B cell (primary cell): ENCODE results near the gene ATXN3L. TPM values are rescaled to one million over a fixed set of nuclear protein-coding genes. Genes with fewer than 3 reads are reported as not detected.

ENCODE experiments used
- ATAC-seq: fragments of 200-7000 bp; cut with Tn5 transposase; one replicate; pipeline ENCODE4 v1.10.0; 2021; ENCODE audit warnings: low read depth, mild to moderate bottlenecking, moderate number of reproducible peaks, moderate library complexity
- CTCF ChIA-PET: fragments of 350-600 bp; sonication (Branson Sonifier 250); formaldehyde crosslinking; loops from one replicate; lab custom pipeline; 2021; ENCODE audit warnings: antibody characterized with exemption, inconsistent platforms; lab: Charles Lee
- POLR2A ChIA-PET: fragments of 350-600 bp; sonication (Branson Sonifier 250); formaldehyde crosslinking; loops from one replicate; lab custom pipeline; 2021; ENCODE audit warnings: antibody characterized with exemption; lab: Charles Lee
- DNase-seq: peaks from one replicate; pipeline ENCODE4 v3.0.0; 2013
- H2AFZ ChIP-seq: 2 replicates; pipeline ENCODE4 v1.6.1; 2012; ENCODE audit warnings: mild to moderate bottlenecking, low read depth, low read length; ENCODE audit not compliant: insufficient read depth, poor library complexity, severe bottlenecking
- H3K27ac ChIP-seq, 2 donors: 1 replicate in 1 of 2; 2 replicates in 1 of 2; pipeline ENCODE4 v1.5.1; 2012 to 2013; ENCODE audit warnings: low read length in 2 of 2, mild to moderate bottlenecking in 2 of 2, moderate library complexity in 1 of 2
- H3K27me3 ChIP-seq, 4 experiments: fragments of 200-600 bp in 1 of 4; sonication (generic) in 1 of 4; replicated peaks in 1 of 4; 1 replicate in 2 of 4; 2 replicates in 2 of 4; pipeline versions ENCODE4 v1.6.1 to v1.7.0; 2013 to 2016; ENCODE audit warnings: low read length in 3 of 4, mild to moderate bottlenecking in 2 of 4, mixed read lengths in 1 of 4, moderate library complexity in 1 of 4; ENCODE audit not compliant: insufficient read depth in 4 of 4, control insufficient read depth in 3 of 4; ENCODE audit errors: control extremely low read depth in 1 of 4
- H3K36me3 ChIP-seq, 2 experiments: replicated peaks in 1 of 2; 1 replicate in 1 of 2; 2 replicates in 1 of 2; pipeline versions ENCODE4 v1.6.1 to v1.7.1; 2013; ENCODE audit warnings: low read length in 1 of 2; ENCODE audit not compliant: insufficient read depth in 2 of 2, control insufficient read depth in 1 of 2; ENCODE audit errors: control extremely low read depth in 1 of 2, extremely low read depth in 1 of 2
- H3K4me1 ChIP-seq, 2 donors: fragments of 200-600 bp in 1 of 2; sonication (generic) in 1 of 2; 1 replicate in 1 of 2; 2 replicates in 1 of 2; pipeline versions ENCODE4 v1.5.1 to v1.6.1; 2013 to 2017; ENCODE audit warnings: low read length in 2 of 2; ENCODE audit not compliant: control insufficient read depth in 2 of 2, insufficient read depth in 2 of 2
- H3K4me2 ChIP-seq: replicated peaks from 2 replicates; pipeline ENCODE3; 2012; ENCODE audit warnings: mild to moderate bottlenecking, low read depth, low read length; ENCODE audit not compliant: poor library complexity, severe bottlenecking
- H3K4me3 ChIP-seq, 5 experiments: fragments of 200-600 bp in 1 of 5; sonication (generic) in 1 of 5; 1 replicate in 3 of 5; 2 replicates in 2 of 5; pipeline versions ENCODE4 v1.5.1 to v1.7.0; 2011 to 2016; ENCODE audit warnings: low read length in 4 of 5, mild to moderate bottlenecking in 4 of 5, low read depth in 2 of 5, control low read depth in 1 of 5, moderate library complexity in 1 of 5; ENCODE audit not compliant: insufficient read depth in 1 of 5; ENCODE audit errors: control extremely low read depth in 1 of 5, extremely low read depth in 1 of 5
- H3K79me2 ChIP-seq: fragments of 200-600 bp; sonication (generic); one replicate; pipeline ENCODE4 v1.6.0; 2016; ENCODE audit warnings: low read length; ENCODE audit not compliant: control insufficient read depth, insufficient read depth
- H3K9ac ChIP-seq: fragments of 200-600 bp; sonication (generic); 2 replicates; pipeline ENCODE4 v1.6.1; 2017; ENCODE audit warnings: mild to moderate bottlenecking, low read length, moderate library complexity
- H3K9me3 ChIP-seq, 3 donors: one replicate each; pipeline versions ENCODE4 v1.6.1 to v1.7.1; 2013; ENCODE audit warnings: low read length in 2 of 3; ENCODE audit not compliant: control insufficient read depth in 2 of 3, insufficient read depth in 1 of 3; ENCODE audit errors: control extremely low read depth in 1 of 3
- H4K20me1 ChIP-seq: 2 replicates; pipeline ENCODE4 v1.6.0; 2012; ENCODE audit warnings: mild to moderate bottlenecking, low read length; ENCODE audit not compliant: insufficient read depth, control insufficient read depth, poor library complexity, severe bottlenecking
- H3K27ac Mint-ChIP-seq: one replicate; pipeline ENCODE4 v1.8.0; 2021; ENCODE audit warnings: mixed read lengths
- H3K27me3 Mint-ChIP-seq: one replicate; pipeline ENCODE4 v1.8.0; 2021; ENCODE audit warnings: mixed read lengths
- H3K4me1 Mint-ChIP-seq: one replicate; pipeline ENCODE4 v1.8.0; 2021; ENCODE audit warnings: mixed read lengths
- H3K4me3 Mint-ChIP-seq: one replicate; pipeline ENCODE4 v1.8.0; 2021; ENCODE audit warnings: mixed read lengths
- H3K9me3 Mint-ChIP-seq: one replicate; pipeline ENCODE4 v1.8.0; 2022; ENCODE audit warnings: mixed read lengths; ENCODE audit not compliant: insufficient read depth
- EZH2 ChIP-seq: IDR thresholded peaks from 2 replicates; pipeline ENCODE4 v1.6.1; 2012; ENCODE audit warnings: borderline replicate concordance, low read depth, mild to moderate bottlenecking, moderate library complexity, low read length; ENCODE audit not compliant: insufficient read depth, poor library complexity, severe bottlenecking
- WGBS: methylation state at CpG from one replicate; pipeline ENCODE4 v1.1.5; 2013; ENCODE audit warnings: missing lambda C conversion rate; ENCODE audit not compliant: insufficient coverage; 5-methylcytosine and 5-hydroxymethylcytosine counted together
- intact Hi-C: fragments of 100-400 bp; cut with micrococcal nuclease; formaldehyde crosslinking; loops from one replicate; pipeline ENCODE4 v1.10.0; 2022
- polyA plus RNA-seq: library from polyadenylated mRNA; depleted of rRNA; stranded (reverse); fragments of >200 nt; gene quantifications from 2 replicates; pipeline ENCODE4 v1.2.3, GENCODE V29; 2012
- total RNA-seq, 2 donors: library from RNA; stranded (reverse); fragments of 120-200 nt in 1 of 2; gene quantifications; 1 replicate in 1 of 2; 2 replicates in 1 of 2; pipeline versions ENCODE4 v1.2.3 to v1.2.4, GENCODE V29; 2013 to 2022
- TF ChIP-seq, protein P1 (sequence below): fragments of 200-600 bp; IDR thresholded peaks from one replicate; pipeline ENCODE4 v1.8.0; 2022; ENCODE audit warnings: antibody characterized with exemption, mild to moderate bottlenecking

ATXN3L gene
- total and polyA plus RNA-seq, 2 donors (not counting 1 experiment from before 2014, with no cell fraction given): not detected

DNA sequence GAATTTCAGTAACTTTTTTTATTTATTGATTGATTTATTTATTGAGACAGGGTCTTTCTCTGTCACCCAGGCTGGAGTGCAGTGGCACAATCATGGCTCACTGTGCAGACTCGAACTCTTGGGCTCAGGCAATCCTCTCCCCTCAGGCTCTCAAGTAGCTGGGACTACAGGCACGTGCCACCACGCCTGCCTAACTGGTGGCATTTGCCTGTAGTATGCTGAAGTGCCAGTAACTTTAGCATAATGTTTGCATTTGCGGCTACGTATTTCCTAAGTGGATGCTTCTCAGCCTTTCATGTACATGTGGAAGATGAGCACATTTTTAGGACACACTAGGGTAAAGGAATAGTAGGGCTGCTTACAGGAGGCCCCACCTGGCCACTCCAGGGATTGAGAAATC lies 45.3 kb upstream of the ATXN3L start:
- H2AFZ ChIP-seq: no peak overlapping the region
- H3K9ac ChIP-seq: no peak overlapping the region
- H4K20me1 ChIP-seq: no peaks in the 10 kb centered on the region
- 100% methylated on average over 1 of the region's 5 CpGs for WGBS
- H3K27me3 ChIP-seq: no peaks in the 10 kb centered on the region
- Mint-ChIP-seq H3K27ac (no peak overlapping the region), H3K9me3 (no peaks in the 10 kb centered on the region), H3K27me3 (no peaks in the 10 kb centered on the region), H3K4me3 (no peak overlapping the region), H3K4me1 (peaks cover 5% of the 10 kb centered on the region)
- no peaks in the 10 kb centered on the region for H3K9me3 ChIP-seq
- ChIA-PET POLR2A (no interaction called here), CTCF (no interaction called here)
- ATAC-seq (no peak), DNase-seq (no peak)
- H3K4me2 ChIP-seq: no peak overlapping the region
- no peaks in the 10 kb centered on the region for H3K79me2 ChIP-seq
- H3K36me3 ChIP-seq: no peaks in the 10 kb centered on the region
- H3K4me1 ChIP-seq: no peaks in the 10 kb centered on the region
- no peak overlapping the region for H3K4me3 ChIP-seq
- intact Hi-C loops: loop anchor here (10.0 kb wide), 1 partner anchor 60 kb away; no protein-coding TSS in a partner anchor
- H3K27ac ChIP-seq: no peak overlapping the region
- TF ChIP-seq, protein P1, sequence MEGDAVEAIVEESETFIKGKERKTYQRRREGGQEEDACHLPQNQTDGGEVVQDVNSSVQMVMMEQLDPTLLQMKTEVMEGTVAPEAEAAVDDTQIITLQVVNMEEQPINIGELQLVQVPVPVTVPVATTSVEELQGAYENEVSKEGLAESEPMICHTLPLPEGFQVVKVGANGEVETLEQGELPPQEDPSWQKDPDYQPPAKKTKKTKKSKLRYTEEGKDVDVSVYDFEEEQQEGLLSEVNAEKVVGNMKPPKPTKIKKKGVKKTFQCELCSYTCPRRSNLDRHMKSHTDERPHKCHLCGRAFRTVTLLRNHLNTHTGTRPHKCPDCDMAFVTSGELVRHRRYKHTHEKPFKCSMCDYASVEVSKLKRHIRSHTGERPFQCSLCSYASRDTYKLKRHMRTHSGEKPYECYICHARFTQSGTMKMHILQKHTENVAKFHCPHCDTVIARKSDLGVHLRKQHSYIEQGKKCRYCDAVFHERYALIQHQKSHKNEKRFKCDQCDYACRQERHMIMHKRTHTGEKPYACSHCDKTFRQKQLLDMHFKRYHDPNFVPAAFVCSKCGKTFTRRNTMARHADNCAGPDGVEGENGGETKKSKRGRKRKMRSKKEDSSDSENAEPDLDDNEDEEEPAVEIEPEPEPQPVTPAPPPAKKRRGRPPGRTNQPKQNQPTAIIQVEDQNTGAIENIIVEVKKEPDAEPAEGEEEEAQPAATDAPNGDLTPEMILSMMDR: no peak
- TF ChIP-seq EZH2: no peak

DNA sequence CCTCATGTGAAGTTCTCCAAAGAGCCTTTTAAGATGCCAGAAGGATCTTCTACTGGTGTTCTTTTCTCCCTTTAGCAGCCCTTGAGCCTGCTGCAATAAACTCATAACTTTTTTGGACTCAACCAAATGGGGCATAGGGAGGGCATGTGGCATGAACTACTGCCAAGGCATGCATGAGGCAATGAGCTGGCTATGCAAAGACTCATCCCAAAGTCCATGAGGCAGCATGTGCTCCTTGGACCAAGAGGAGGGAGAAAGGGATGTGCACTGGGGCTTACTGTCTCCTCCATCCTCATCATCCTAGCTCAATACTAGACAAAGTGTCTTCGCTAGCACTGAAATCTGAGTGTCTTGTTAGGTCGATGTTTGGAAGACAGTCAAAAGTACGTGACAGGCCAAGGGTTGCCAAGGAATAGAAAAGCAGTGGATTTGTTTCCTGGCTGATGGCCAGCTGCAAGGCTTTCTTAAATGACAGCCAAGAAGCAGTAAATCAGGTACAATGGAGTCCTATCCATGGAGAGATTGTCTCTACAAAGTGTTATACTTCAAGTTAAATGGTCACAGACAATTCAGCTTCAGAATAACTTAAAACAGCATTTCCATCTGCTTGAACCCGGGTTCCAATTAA lies 44.5 kb upstream of the ATXN3L start:
- no peaks in the 10 kb centered on the region for H3K27me3 Mint-ChIP-seq
- CTCF ChIA-PET: no interaction called here

More for the DNA sequence above, 44.5 kb upstream of the ATXN3L start:
- no peaks in the 10 kb centered on the region for H3K9me3 ChIP-seq
- H3K4me2 ChIP-seq: no peak overlapping the region
- H3K79me2 ChIP-seq: no peaks in the 10 kb centered on the region
- H3K9ac ChIP-seq: no peak overlapping the region
- no peaks in the 10 kb centered on the region for H3K4me1 ChIP-seq
- DNase-seq: no peak
- TF ChIP-seq, protein P1: no peak
- no peak for TF ChIP-seq EZH2
- intact Hi-C loops: loop anchor here (10.0 kb wide), 1 partner anchor 60 kb away; no protein-coding TSS in a partner anchor
- H4K20me1 ChIP-seq: no peaks in the 10 kb centered on the region
- H2AFZ ChIP-seq: no peak overlapping the region
- no peak overlapping the region for H3K27ac ChIP-seq
- 100% methylated on average over 1 of the region's 4 CpGs for WGBS
- ATAC-seq: no peak
- no peak overlapping the region for H3K4me3 ChIP-seq
- H3K4me1 Mint-ChIP-seq: peaks cover 8% of the 10 kb centered on the region
- H3K4me3 Mint-ChIP-seq: no peak overlapping the region
- H3K9me3 Mint-ChIP-seq: no peaks in the 10 kb centered on the region
- no peaks in the 10 kb centered on the region for H3K27me3 ChIP-seq
- POLR2A ChIA-PET: no interaction called here
- no peak overlapping the region for H3K27ac Mint-ChIP-seq
- H3K36me3 ChIP-seq: no peaks in the 10 kb centered on the region
